HCT116 (cell line): Measurements from ENCODE around the gene IL1RAP. TPM values are rescaled to one million over a fixed set of nuclear protein-coding genes. Genes with fewer than 3 reads are reported as not detected.

Source experiments
- ATAC-seq: fragments of 200-7000 bp; cut with Tn5 transposase; 2 replicates; pipeline ENCODE4 v1.9.1; 2020; ENCODE audit warnings: mild to moderate bottlenecking, moderate library complexity
- BruUV-seq: library from RNA; stranded (reverse); fragments of 400-500 nt; replicated peaks from 2 replicates; lab custom pipeline; 2021; lab: Mats Ljungman, UMichigan
- CTCF ChIA-PET: fragments of 300-600 bp; sonication (Branson Sonifier 250); formaldehyde crosslinking; loops from one replicate; lab custom pipeline; 2021; ENCODE audit warnings: antibody characterized with exemption; lab: Charles Lee
- POLR2A ChIA-PET: fragments of 300-600, 350-600 bp; sonication (Branson Sonifier 250); formaldehyde crosslinking; loops from one replicate; lab custom pipeline; 2021; ENCODE audit warnings: antibody characterized with exemption; lab: Charles Lee
- RAD21 ChIA-PET, 2 experiments: fragments of 300-600 bp; sonication (Branson Sonifier 250); formaldehyde crosslinking; loops; one replicate each; lab custom pipeline; 2023; ENCODE audit warnings: low total read pairs in 2 of 2; ENCODE audit not compliant: uncharacterized antibody in 2 of 2, unreplicated experiment in 2 of 2, low non-redundant PET in 1 of 2; lab: Charles Lee
- DNase-seq: peaks from one replicate; pipeline ENCODE4 v3.0.0-alpha.2; 2010; ENCODE audit warnings: low read depth, low spot score
- H2AFZ ChIP-seq: fragments of 200-600 bp; shearing (Covaris generic), sonication (generic); 2 replicates; pipeline ENCODE4 v1.6.1; 2017; ENCODE audit warnings: low read depth, mixed run types, mixed read lengths, antibody characterized with exemption, low read length; ENCODE audit not compliant: poor library complexity, severe bottlenecking
- H3K27ac ChIP-seq: 2 replicates; pipeline ENCODE4 v1.5.1; 2012; ENCODE audit warnings: low read depth, low read length
- H3K27me3 ChIP-seq: fragments of 200-600 bp; sonication (generic); 2 replicates; pipeline ENCODE4 v1.6.1; 2016; ENCODE audit warnings: mixed run types, low read length, mixed read lengths; ENCODE audit not compliant: insufficient read depth
- H3K36me3 ChIP-seq, 2 experiments: fragments of 200-500 bp in 1 of 2; fragments of 200-600 bp in 1 of 2; sonication (Bioruptor generic) in 1 of 2; sonication (generic) in 1 of 2; 2 replicates each; pipeline versions ENCODE4 v1.5.1 to v1.6.1; 2014 to 2016; ENCODE audit warnings: low read length in 2 of 2, inconsistent platforms in 1 of 2, mixed read lengths in 1 of 2, mixed run types in 1 of 2; ENCODE audit not compliant: insufficient read depth in 2 of 2, control insufficient read depth in 1 of 2
- H3K4me1 ChIP-seq, 2 experiments: fragments of 200-600 bp in 1 of 2; sonication (generic) in 1 of 2; 2 replicates each; pipeline versions ENCODE4 v1.5.1 to v1.6.1; 2012 to 2017; ENCODE audit warnings: low read length in 2 of 2, inconsistent platforms in 1 of 2, mild to moderate bottlenecking in 1 of 2, mixed read lengths in 1 of 2, mixed run types in 1 of 2, moderate library complexity in 1 of 2; ENCODE audit not compliant: insufficient read depth in 2 of 2, control insufficient read depth in 1 of 2
- H3K4me2 ChIP-seq: fragments of 200-600 bp; sonication (generic); 2 replicates; pipeline ENCODE4 v1.6.1; 2017; ENCODE audit warnings: mixed run types, low read length, mixed read lengths
- H3K4me3 ChIP-seq, 2 experiments: fragments of 200-600 bp in 1 of 2; sonication (generic) in 1 of 2; replicated peaks in 1 of 2; 2 replicates each; pipeline ENCODE4 v1.5.1; 2011 to 2016; ENCODE audit warnings: low read length in 2 of 2, control low read depth in 1 of 2, low read depth in 1 of 2, mild to moderate bottlenecking in 1 of 2, mixed read lengths in 1 of 2, mixed run types in 1 of 2
- H3K79me2 ChIP-seq: fragments of 200-600 bp; sonication (generic); 2 replicates; pipeline ENCODE4 v1.6.1; 2017; ENCODE audit warnings: mild to moderate bottlenecking, mixed run types, low read length, moderate library complexity, mixed read lengths; ENCODE audit not compliant: insufficient read depth
- H3K9ac ChIP-seq: fragments of 200-600 bp; sonication (generic); 2 replicates; pipeline ENCODE4 v1.6.1; 2016; ENCODE audit warnings: low read length, mixed read lengths
- H3K9me2 ChIP-seq: fragments of 200-600 bp; sonication (generic), shearing (Covaris generic); 2 replicates; pipeline ENCODE4 v1.6.1; 2017; ENCODE audit warnings: mixed run types, mild to moderate bottlenecking, moderate library complexity; ENCODE audit not compliant: insufficient read depth
- H3K9me3 ChIP-seq, 2 experiments: fragments of 200-500 bp in 1 of 2; fragments of 200-600 bp in 1 of 2; sonication (Bioruptor generic) in 1 of 2; sonication (generic) in 1 of 2; 2 replicates each; pipeline ENCODE4 v1.6.1; 2014 to 2017; ENCODE audit warnings: low read length in 2 of 2, mixed read lengths in 2 of 2, inconsistent platforms in 1 of 2, low read depth in 1 of 2, mild to moderate bottlenecking in 1 of 2, mixed run types in 1 of 2, moderate library complexity in 1 of 2; ENCODE audit not compliant: control insufficient read depth in 1 of 2, insufficient read depth in 1 of 2
- H4K20me1 ChIP-seq: fragments of 200-600 bp; sonication (generic), shearing (Covaris generic); 2 replicates; pipeline ENCODE4 v1.6.1; 2017; ENCODE audit warnings: mixed run types, mild to moderate bottlenecking, moderate library complexity; ENCODE audit not compliant: insufficient read depth
- CBX3 ChIP-seq: IDR thresholded peaks from 2 replicates; pipeline ENCODE4 v1.6.1; 2012; ENCODE audit warnings: low read depth
- CEBPB ChIP-seq: IDR thresholded peaks from 2 replicates; pipeline ENCODE4 v1.6.1; 2012; ENCODE audit warnings: low read depth
- EGR1 ChIP-seq: IDR thresholded peaks from 2 replicates; pipeline ENCODE4 v1.6.1; 2012; ENCODE audit warnings: low read depth
- EZH2 ChIP-seq: fragments of 200-600 bp; sonication (generic); IDR thresholded peaks from 2 replicates; pipeline ENCODE4 v1.6.1; 2017; ENCODE audit warnings: antibody characterized with exemption, mixed run types
- FOSL1 ChIP-seq: IDR thresholded peaks from 2 replicates; pipeline ENCODE4 v1.6.1; 2012; ENCODE audit warnings: low read depth
- JUND ChIP-seq: IDR thresholded peaks from 2 replicates; pipeline ENCODE4 v1.6.1; 2012
- POLR2A ChIP-seq: IDR thresholded peaks from 2 replicates; pipeline ENCODE4 v1.7.0; 2011; ENCODE audit warnings: borderline replicate concordance; ENCODE audit not compliant: insufficient read depth, insufficient read length; ENCODE audit errors: extremely low read depth
- POLR2AphosphoS5 ChIP-seq: IDR thresholded peaks from 2 replicates; pipeline ENCODE4 v1.6.1; 2011; ENCODE audit warnings: mild to moderate bottlenecking, low read depth, low read length, moderate library complexity
- RAD21 ChIP-seq: IDR thresholded peaks from 2 replicates; pipeline ENCODE4 v1.6.1; 2012; ENCODE audit warnings: low read depth, mild to moderate bottlenecking
- REST ChIP-seq: IDR thresholded peaks from 2 replicates; pipeline ENCODE4 v1.6.1; 2012; ENCODE audit warnings: low read depth
- SIN3A ChIP-seq: IDR thresholded peaks from 2 replicates; pipeline ENCODE4 v1.6.1; 2012; ENCODE audit warnings: low read depth
- SRF ChIP-seq: IDR thresholded peaks from 2 replicates; pipeline ENCODE4 v1.6.1; 2012; ENCODE audit warnings: low read depth
- ZFX ChIP-seq: fragments of 450-650 bp; IDR thresholded peaks from 2 replicates; pipeline ENCODE4 v1.6.1; 2017
- intact Hi-C: fragments of 100-400 bp; cut with micrococcal nuclease; formaldehyde crosslinking; loops from 2 replicates; pipeline ENCODE4 v1.10.0; 2022
- total RNA-seq: library from RNA; stranded (reverse); gene quantifications from one replicate; pipeline ENCODE4 v1.2.1, GENCODE V29; 2021; ENCODE audit not compliant: unreplicated experiment
- TF ChIP-seq, protein P1 (sequence below), 3 experiments: fragments of 200-600 bp in 1 of 3; sonication (generic) in 1 of 3; IDR thresholded peaks in 2 of 3; conservative IDR thresholded peaks in 1 of 3; 2 replicates each; pipeline ENCODE4 v1.5.1; 2012 to 2017; ENCODE audit warnings: low read depth in 2 of 3, low read length in 2 of 3, antibody characterized with exemption in 1 of 3, borderline replicate concordance in 1 of 3, control low read depth in 1 of 3, mild to moderate bottlenecking in 1 of 3, mixed read lengths in 1 of 3, mixed run types in 1 of 3, moderate library complexity in 1 of 3; ENCODE audit not compliant: insufficient read depth in 1 of 3
- TF ChIP-seq, protein P2 (sequence below): IDR thresholded peaks from 2 replicates; pipeline ENCODE4 v1.6.1; 2011; ENCODE audit warnings: mild to moderate bottlenecking, low read length, moderate library complexity; ENCODE audit not compliant: insufficient replicate concordance; ENCODE audit errors: extremely low read depth

IL1RAP gene
- total RNA-seq, 1 experiment from 2014 or later: 5.8 TPM

DNA sequence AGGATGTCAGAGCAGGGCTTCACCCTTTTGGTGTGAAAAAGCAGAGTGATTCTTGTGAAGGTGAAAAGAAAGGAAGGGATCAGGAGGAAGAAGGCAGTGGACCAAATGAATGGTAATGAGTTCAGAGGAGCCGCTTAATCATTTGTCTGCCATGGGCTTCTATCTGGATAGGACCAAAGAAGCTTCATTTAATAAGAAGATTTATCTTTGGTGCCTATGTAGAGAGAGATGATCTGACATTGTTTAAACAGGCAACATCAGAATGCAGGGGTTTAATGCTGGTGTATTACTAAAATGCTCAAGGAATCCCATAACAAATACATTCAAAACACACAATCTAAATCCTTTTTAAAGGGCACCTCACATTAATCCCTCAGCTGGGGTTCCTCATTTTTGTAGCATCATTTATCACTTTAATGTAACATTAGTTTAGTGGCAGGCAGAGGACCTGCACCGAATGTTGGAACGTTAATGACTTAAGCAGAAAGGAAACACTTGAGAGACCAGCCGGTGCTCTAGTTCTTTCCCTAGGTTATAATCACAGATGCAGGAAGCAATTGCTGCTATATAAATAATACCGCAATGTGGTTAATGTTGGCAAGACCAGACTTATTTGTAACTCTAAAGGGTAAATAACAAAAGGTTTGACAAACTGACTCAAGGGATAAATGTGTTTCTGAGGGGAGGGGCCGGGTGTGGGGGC is 27.9 kb upstream of the IL1RAP start:
- POLR2A ChIA-PET: no interaction called here
- no peak for DNase-seq
- no peak overlapping the region for H2AFZ ChIP-seq

More for the DNA sequence above, 27.9 kb upstream of the IL1RAP start:
- Histone ChIP-seq H3K9me2 (no peaks in the 10 kb centered on the region), H4K20me1 (no peaks in the 10 kb centered on the region), H3K4me2 (no peak overlapping the region), H3K79me2 (no peaks in the 10 kb centered on the region), H3K4me1 (no peaks in the 10 kb centered on the region), H3K9me3 (no peaks in the 10 kb centered on the region), H3K27ac (no peak overlapping the region), H3K27me3 (no peaks in the 10 kb centered on the region), H3K4me3 (no peak overlapping the region), H3K9ac (no peak overlapping the region), H3K36me3 (no peaks in the 10 kb centered on the region)
- BruUV-seq: no TSS peak
- CTCF ChIA-PET: no interaction called here
- no peak for TF ChIP-seq JUND
- TF ChIP-seq SIN3A: no peak
- no peak for TF ChIP-seq CBX3
- TF ChIP-seq, protein P1, sequence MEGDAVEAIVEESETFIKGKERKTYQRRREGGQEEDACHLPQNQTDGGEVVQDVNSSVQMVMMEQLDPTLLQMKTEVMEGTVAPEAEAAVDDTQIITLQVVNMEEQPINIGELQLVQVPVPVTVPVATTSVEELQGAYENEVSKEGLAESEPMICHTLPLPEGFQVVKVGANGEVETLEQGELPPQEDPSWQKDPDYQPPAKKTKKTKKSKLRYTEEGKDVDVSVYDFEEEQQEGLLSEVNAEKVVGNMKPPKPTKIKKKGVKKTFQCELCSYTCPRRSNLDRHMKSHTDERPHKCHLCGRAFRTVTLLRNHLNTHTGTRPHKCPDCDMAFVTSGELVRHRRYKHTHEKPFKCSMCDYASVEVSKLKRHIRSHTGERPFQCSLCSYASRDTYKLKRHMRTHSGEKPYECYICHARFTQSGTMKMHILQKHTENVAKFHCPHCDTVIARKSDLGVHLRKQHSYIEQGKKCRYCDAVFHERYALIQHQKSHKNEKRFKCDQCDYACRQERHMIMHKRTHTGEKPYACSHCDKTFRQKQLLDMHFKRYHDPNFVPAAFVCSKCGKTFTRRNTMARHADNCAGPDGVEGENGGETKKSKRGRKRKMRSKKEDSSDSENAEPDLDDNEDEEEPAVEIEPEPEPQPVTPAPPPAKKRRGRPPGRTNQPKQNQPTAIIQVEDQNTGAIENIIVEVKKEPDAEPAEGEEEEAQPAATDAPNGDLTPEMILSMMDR (IDR thresholded peaks at IDR 0.05 in 2 of 3, conservative IDR thresholded peaks at IDR 0.05 in 1 of 3; ENCODE audit: borderline replicate concordance in 1 of 3, insufficient read depth in 1 of 3, low read depth in 2 of 3, low read length in 2 of 3): no peak
- TF ChIP-seq RAD21: no peak
- no peak for TF ChIP-seq SRF
- no peak for TF ChIP-seq POLR2AphosphoS5
- TF ChIP-seq POLR2A: no peak
- no peak for TF ChIP-seq CEBPB
- TF ChIP-seq FOSL1: no peak
- TF ChIP-seq REST: no peak
- no peak for TF ChIP-seq ZFX
- no peak for TF ChIP-seq EZH2
- TF ChIP-seq, protein P2, sequence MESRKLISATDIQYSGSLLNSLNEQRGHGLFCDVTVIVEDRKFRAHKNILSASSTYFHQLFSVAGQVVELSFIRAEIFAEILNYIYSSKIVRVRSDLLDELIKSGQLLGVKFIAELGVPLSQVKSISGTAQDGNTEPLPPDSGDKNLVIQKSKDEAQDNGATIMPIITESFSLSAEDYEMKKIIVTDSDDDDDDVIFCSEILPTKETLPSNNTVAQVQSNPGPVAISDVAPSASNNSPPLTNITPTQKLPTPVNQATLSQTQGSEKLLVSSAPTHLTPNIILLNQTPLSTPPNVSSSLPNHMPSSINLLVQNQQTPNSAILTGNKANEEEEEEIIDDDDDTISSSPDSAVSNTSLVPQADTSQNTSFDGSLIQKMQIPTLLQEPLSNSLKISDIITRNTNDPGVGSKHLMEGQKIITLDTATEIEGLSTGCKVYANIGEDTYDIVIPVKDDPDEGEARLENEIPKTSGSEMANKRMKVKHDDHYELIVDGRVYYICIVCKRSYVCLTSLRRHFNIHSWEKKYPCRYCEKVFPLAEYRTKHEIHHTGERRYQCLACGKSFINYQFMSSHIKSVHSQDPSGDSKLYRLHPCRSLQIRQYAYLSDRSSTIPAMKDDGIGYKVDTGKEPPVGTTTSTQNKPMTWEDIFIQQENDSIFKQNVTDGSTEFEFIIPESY: no peak
- TF ChIP-seq EGR1: no peak
- intact Hi-C loops: no loop called here
- RAD21 ChIA-PET: no interaction called here
- ATAC-seq: no peak
